HEK293 (cell line): ENCODE results near the gene P2RY11.

Source experiments
- KLF8 ChIP-seq: fragments of 450-650 bp; formaldehyde crosslinking; IDR thresholded peaks from 2 replicates; pipeline ENCODE4 v1.5.1; 2016; ENCODE audit warnings: missing biosample characterization, missing genetic modification characterization
- SETDB1 ChIP-seq: IDR thresholded peaks from one replicate; pipeline ENCODE4 v1.6.1; 2017; ENCODE audit warnings: mild to moderate bottlenecking, low read length, moderate library complexity, mixed read lengths; ENCODE audit not compliant: insufficient read length
- YY1 ChIP-seq: fragments of 450-650 bp; formaldehyde crosslinking; IDR thresholded peaks from 2 replicates; pipeline ENCODE4 v1.5.1; 2018; ENCODE audit warnings: missing biosample characterization, missing genetic modification characterization
- ZNF10 ChIP-seq: fragments of 450-650 bp; formaldehyde crosslinking; IDR thresholded peaks from 2 replicates; pipeline ENCODE4 v1.5.1; 2017; ENCODE audit warnings: missing biosample characterization, missing genetic modification characterization
- ZNF133 ChIP-seq: fragments of 450-650 bp; formaldehyde crosslinking; IDR thresholded peaks from 2 replicates; pipeline ENCODE4 v1.5.1; 2016; ENCODE audit warnings: missing biosample characterization, missing genetic modification characterization
- ZNF248 ChIP-seq: fragments of 450-650 bp; formaldehyde crosslinking; IDR thresholded peaks from 2 replicates; pipeline ENCODE4 v1.5.1; 2017; ENCODE audit warnings: missing biosample characterization, missing genetic modification characterization
- ZNF48 ChIP-seq: fragments of 450-650 bp; formaldehyde crosslinking; IDR thresholded peaks from 2 replicates; pipeline ENCODE4 v1.5.1; 2016; ENCODE audit warnings: missing biosample characterization, missing genetic modification characterization
- ZNF596 ChIP-seq: fragments of 450-650 bp; IDR thresholded peaks from 2 replicates; pipeline ENCODE4 v1.5.0; 2018; ENCODE audit warnings: missing biosample characterization, mild to moderate bottlenecking, missing genetic modification characterization, moderate library complexity
- TF ChIP-seq, protein P1 (sequence below): fragments of 450-650 bp; formaldehyde crosslinking; IDR thresholded peaks from 2 replicates; pipeline ENCODE4 v1.5.1; 2016; ENCODE audit warnings: missing biosample characterization, missing genetic modification characterization
- TF ChIP-seq, protein P2 (sequence below): fragments of 450-650 bp; formaldehyde crosslinking; IDR thresholded peaks from 2 replicates; pipeline ENCODE4 v1.5.1; 2016; ENCODE audit warnings: missing biosample characterization, missing genetic modification characterization
- TF ChIP-seq, protein P3 (sequence below): fragments of 450-650 bp; formaldehyde crosslinking; optimal IDR thresholded peaks from 2 replicates; pipeline ENCODE3; 2016; ENCODE audit warnings: missing biosample characterization, mild to moderate bottlenecking, missing genetic modification characterization

DNA sequence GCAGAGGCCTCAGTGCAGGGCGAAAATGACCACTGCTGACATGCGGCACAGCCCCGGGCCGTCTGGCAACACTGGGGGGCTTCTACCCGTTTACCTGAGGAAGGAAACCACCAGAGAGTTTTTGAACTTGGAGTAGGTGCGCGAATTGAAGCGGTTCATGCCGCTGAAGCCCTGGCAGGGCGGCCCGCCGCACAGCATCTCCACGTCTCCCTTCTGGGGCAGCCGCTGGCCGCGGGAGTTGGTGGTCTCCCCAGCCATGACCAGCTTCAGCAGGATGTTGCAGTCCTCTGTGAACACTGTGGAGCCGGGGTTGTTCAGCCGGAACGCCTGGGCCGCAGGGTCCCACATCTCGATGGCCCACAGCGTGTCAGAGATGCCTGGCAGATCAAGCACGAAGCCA is 28.5 kb downstream of the P2RY11 start:
- TF ChIP-seq ZNF248 (tag by site-specific recombination) (no peak), ZNF596 (tag by site-specific recombination) (no peak), ZNF10 (no peak), ZNF48 (tag by site-specific recombination) (no peak), YY1 (tag by site-specific recombination) (no peak), SETDB1 (no peak), KLF8 (no peak), ZNF133 (no peak)
- TF ChIP-seq, protein P1, sequence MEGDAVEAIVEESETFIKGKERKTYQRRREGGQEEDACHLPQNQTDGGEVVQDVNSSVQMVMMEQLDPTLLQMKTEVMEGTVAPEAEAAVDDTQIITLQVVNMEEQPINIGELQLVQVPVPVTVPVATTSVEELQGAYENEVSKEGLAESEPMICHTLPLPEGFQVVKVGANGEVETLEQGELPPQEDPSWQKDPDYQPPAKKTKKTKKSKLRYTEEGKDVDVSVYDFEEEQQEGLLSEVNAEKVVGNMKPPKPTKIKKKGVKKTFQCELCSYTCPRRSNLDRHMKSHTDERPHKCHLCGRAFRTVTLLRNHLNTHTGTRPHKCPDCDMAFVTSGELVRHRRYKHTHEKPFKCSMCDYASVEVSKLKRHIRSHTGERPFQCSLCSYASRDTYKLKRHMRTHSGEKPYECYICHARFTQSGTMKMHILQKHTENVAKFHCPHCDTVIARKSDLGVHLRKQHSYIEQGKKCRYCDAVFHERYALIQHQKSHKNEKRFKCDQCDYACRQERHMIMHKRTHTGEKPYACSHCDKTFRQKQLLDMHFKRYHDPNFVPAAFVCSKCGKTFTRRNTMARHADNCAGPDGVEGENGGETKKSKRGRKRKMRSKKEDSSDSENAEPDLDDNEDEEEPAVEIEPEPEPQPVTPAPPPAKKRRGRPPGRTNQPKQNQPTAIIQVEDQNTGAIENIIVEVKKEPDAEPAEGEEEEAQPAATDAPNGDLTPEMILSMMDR (tag by site-specific recombination), result no peak
- TF ChIP-seq, protein P2, sequence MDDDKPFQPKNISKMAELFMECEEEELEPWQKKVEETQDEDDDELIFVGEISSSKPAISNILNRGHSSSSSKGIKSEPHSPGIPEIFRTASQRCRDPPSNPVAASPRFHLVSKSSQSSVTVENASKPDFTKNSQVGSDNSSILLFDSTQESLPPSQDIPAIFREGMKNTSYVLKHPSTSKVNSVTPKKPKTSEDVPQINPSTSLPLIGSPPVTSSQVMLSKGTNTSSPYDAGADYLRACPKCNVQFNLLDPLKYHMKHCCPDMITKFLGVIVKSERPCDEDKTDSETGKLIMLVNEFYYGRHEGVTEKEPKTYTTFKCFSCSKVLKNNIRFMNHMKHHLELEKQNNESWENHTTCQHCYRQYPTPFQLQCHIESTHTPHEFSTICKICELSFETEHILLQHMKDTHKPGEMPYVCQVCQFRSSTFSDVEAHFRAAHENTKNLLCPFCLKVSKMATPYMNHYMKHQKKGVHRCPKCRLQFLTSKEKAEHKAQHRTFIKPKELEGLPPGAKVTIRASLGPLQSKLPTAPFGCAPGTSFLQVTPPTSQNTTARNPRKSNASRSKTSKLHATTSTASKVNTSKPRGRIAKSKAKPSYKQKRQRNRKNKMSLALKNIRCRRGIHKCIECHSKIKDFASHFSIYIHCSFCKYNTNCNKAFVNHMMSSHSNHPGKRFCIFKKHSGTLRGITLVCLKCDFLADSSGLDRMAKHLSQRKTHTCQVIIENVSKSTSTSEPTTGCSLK (tag by site-specific recombination), result no peak
- TF ChIP-seq, protein P3, sequence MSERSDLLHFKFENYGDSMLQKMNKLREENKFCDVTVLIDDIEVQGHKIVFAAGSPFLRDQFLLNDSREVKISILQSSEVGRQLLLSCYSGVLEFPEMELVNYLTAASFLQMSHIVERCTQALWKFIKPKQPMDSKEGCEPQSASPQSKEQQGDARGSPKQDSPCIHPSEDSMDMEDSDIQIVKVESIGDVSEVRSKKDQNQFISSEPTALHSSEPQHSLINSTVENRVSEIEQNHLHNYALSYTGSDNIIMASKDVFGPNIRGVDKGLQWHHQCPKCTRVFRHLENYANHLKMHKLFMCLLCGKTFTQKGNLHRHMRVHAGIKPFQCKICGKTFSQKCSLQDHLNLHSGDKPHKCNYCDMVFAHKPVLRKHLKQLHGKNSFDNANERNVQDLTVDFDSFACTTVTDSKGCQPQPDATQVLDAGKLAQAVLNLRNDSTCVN (tag by site-specific recombination), result no peak
